D721Med (cell line): ENCODE data around the gene SLC18A3.

Experiments used
- DNase-seq: peaks from one replicate; pipeline ENCODE4 v3.0.0; 2011; ENCODE audit warnings: low spot score; ENCODE audit not compliant: insufficient read length
- FAIRE-seq: peaks from 2 replicates; lab custom pipeline; 2011; peaks lifted over from hg19 to GRCh38; lab: Jason Lieb, UNC
- CTCF ChIP-seq: IDR thresholded peaks from 2 replicates; pipeline ENCODE4 v1.5.1; 2012; ENCODE audit warnings: mild to moderate bottlenecking, control low read depth; ENCODE audit not compliant: insufficient read depth; ENCODE audit errors: missing control alignments

SLC18A3 gene

GRCh38 chr10:49620841-49621378 lies 10.8 kb downstream of the SLC18A3 start:
- DNase-seq (no peak), FAIRE-seq (no peak)
- no peak for TF ChIP-seq CTCF

GRCh38 chr10:49621561-49621960 lies 11.5 kb downstream of the SLC18A3 start:
- TF ChIP-seq CTCF: no peak
- DNase-seq: no peak
- FAIRE-seq: no peak

GRCh38 chr10:49622426-49623425 lies 12.6 kb downstream of the SLC18A3 start:
- TF ChIP-seq CTCF: no peak
- no peak for DNase-seq
- FAIRE-seq: no peak

- DNase-seq (no peak), FAIRE-seq (no peak)
- no peak for TF ChIP-seq CTCF
Observed at GRCh38 chr10:49624629-49625028, 14.5 kb downstream of the SLC18A3 start.

- FAIRE-seq: no peak
- DNase-seq: no peak
- no peak for TF ChIP-seq CTCF
Observed at GRCh38 chr10:49625411-49625810, 15.3 kb downstream of the SLC18A3 start.

GRCh38 chr10:49627038-49627437 lies 16.9 kb downstream of the SLC18A3 start:
- TF ChIP-seq CTCF: no peak
- DNase-seq (no peak), FAIRE-seq (no peak)
